ENCODE data around the gene RTN3.

GRCh38 chr11:63764340-63764678 lies 83.0 kb downstream of the RTN3 start:
- TF ChIP-seq CTCF (IDR thresholded peaks at IDR 0.05) (no peak), ZFX (IDR thresholded peaks at IDR 0.05; ENCODE audit: borderline replicate concordance) (no peak)

Measured in 22Rv1 (cell line).